Fibroblast of skin of right quadriceps (primary cell): Measurements from ENCODE around the gene GRWD1.

Experiments
- DNase-seq: peaks from one replicate; pipeline ENCODE4 v3.0.0-alpha.2; 2013

Gene GRWD1

DNA sequence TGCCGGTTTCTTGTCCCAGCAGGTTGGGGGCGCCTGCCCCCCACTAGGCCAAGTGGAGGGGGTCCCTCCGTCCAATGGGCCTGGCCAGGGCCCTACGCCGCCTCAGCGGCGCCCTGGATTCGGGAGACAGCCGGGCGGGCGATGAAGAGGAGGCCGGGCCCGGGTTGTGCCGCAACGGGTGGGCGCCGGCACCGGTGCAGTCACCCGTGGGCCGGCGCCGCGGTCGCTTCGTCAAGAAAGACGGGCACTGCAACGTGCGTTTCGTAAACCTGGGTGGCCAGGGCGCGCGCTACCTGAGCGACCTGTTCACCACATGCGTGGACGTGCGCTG, 15.8 kb downstream of the GRWD1 start:
- no peak for DNase-seq

DNA sequence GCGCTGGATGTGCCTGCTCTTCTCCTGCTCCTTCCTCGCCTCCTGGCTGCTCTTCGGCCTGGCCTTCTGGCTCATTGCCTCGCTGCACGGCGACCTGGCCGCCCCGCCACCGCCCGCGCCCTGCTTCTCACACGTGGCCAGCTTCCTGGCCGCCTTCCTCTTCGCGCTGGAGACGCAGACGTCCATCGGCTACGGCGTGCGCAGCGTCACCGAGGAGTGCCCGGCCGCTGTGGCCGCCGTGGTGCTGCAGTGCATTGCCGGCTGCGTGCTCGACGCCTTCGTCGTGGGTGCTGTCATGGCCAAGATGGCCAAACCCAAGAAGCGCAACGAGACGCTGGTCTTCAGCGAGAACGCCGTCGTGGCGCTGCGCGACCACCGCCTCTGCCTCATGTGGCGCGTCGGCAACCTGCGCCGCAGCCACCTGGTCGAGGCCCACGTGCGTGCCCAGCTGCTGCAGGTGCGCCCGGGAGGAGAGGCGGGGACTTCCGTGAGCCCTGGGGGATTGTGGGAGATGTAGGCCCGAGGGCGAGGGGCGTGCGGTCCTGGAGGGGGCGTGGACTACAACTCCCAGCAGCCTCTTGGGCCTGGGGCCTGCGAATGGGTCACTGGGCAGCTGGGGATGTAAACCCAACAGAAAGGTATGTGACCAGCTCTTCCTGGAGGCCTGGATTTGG, 16.3 kb downstream of the GRWD1 start:
- no peak for DNase-seq

DNA sequence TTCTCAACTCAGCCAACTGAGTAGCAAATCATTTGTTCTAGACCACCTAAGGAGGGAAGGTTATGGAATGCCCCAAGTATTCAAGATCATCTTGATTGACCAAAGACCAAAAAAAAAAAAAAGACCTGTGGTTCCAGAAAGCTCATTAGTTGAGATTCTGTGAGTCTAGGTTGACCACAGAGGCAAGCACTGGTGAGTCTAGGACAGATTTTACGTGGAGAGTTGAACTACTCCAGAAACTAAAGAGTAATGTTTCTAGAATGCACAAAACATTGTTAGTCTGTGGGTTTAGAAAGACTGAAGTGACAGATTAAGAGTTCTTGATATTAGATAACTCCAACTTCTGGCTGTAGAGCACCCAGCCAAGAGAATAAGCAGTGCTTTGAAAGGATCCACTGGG, 19.4 kb downstream of the GRWD1 start:
- DNase-seq = no peak

DNA sequence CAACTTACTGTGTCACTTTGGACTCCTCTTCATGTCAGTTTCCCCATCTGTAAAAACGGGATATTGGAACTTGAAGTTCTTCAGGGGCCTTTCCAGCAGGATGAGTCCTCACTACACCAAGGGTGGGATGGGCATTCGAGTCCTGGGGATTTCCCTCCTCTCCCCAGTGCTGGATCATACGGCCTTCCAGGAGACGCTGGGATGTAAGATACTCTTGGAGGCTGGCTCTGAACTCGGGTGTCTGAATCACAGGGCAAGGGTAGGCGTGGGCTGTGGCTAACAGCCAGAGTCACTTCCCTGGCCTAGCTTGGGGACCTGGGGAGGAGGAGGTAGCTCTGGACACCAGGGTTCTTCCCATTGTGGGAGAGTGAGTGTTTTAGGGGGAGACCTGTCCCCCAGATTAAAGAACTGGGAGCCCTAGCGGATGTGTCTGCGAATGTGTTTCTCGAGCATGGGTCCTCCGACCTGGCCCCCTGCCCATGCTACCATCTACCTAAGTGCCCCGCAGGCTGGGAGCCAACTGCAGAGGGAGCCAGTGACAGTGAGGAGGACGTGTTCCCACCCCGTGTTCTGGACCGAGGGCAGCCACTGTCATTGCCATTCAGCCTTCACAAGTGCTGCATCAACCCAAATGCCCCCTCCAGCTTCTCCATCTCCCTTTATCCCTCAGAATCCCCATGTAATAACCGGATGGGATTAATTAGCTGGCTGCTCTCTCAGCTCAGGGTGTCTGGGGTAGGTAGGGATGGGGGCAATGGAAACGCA, 21.0 kb downstream of the GRWD1 start:
- peak; percentile 30 for DNase-seq

DNA sequence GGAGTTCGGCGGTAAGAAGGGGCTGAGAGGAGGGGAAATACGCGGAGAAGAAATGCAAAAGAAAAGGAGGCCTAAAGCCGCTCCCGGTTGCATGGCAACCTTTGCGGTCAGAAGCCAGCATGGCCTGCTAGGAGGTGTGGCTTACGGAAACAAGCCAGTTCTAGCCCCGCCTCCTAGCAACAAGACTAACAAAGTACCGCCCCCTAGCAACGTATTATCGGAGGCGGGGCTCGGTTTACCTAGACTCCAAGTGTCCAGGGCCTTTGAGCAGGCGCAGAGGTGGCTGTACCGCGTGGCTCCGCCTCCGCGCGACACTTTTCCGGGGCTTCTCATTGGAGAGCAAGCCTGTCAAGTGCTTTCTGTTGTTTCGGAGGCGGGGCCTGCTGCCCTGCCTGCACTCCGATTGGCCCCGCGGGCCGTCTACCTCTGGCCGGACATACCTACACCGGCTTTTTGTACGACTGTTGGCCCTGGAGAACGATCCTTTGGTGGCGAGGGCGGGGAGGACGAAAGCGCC, 23.0 kb downstream of the GRWD1 start:
- DNase-seq = peak; percentile 100

DNA sequence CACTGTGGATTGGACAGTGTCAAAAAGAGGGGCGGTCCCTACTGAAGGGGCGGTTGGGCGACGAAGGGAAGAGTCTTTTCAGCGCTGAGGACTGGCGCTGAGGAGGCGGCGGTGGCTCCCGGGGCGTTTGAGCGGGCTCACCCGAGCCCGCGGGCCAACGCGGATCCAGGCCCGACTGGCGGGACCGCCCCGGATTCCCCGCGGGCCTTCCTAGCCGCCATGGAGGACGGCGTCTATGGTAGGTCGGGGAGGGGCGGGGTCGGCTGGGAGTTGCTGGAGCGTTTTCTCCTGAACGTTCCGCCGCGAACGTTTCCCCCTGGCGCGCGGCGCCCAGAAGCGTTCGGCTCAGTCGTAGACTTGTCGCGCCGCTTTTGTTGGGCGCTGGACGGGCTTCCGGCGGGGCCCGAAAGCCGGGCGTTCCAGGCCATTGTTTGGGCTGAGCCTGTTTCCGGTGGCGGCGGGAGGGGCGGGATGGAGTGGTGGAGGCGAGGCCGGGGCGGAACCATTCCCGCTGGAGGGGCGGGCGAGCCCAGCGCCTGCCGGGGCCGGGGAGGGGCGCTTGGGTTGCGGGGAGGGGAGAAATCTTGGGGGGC, 23.6 kb downstream of the GRWD1 start, which contains the start of gene CYTH2:
TSS of gene CYTH2 (plus strand) at position 81 of the 593 bp plus-strand sequence. CDS start at position 220, 139 bp downstream.
- peak; percentile 84 for DNase-seq

DNA sequence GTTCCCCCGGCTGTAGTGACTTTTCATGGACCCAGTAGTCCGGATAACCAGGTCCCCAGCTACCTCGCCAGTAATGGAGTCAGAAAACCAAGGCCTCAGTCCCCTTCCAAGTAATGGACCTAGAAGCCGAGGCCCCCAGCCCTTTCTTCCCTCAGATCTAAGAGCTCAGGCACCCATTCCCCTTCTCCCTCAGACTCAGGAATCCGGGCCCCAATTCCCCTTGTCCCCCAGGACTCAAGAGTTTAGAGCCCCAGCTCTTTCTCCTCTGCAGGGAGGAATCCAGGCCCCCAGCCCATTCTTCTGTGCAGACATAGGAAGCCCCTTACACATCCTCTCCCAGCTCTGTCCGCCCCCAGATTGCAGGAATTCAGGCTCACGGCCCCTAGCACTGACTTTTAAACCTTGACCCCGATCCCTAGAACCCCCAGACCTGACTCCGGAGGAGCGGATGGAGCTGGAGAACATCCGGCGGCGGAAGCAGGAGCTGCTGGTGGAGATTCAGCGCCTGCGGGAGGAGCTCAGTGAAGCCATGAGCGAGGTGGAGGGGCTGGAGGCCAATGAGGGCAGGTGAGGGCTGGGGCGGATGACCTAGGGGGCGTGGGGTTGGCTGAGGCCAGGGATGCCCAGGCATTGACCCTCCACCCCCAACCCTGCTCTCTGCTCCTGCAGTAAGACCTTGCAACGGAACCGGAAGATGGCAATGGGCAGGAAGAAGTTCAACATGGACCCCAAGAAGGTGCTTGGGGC, 24.3 kb downstream of the GRWD1 start:
- DNase-seq = no peak

DNA sequence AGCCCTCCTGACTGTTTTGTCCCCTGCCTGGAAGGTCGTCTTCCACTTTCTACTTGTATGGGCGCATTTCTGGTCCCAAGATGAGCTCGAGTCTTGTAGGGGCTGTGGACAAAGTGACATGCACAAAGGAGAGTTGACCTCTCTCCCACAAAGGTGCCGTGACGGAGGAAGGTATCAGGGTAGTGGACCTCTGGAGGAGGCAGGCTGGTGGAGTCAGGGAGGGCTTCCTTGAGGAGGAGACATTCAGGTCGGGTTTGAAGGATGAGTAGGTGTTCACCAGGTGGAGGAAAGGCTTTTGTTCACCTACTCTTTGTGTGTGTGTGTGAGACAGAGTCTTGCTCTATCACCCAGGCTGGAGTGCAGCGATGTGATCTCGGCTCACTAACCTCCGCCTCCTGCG, 25.1 kb downstream of the GRWD1 start:
- DNase-seq = no peak

DNA sequence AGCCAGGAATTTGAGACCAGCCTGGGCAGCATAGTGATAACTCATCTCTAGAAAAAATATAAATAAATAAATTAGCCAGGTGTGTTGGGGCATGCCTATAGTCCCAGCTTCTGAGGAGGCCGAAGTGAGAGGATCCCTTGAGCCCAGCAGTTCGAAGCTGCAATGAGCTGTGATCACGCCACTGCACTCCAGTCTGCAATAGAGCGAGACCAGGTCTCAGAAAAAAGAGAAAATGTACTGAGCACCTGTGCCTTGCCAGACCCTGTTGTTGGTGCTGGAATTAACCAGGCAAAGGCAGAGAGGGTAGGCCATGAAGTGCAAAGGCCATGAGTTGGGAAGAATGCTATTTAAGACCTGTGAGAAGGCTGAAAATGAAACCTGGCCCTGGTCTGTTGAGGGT, 26.1 kb downstream of the GRWD1 start:
- DNase-seq = no peak

DNA sequence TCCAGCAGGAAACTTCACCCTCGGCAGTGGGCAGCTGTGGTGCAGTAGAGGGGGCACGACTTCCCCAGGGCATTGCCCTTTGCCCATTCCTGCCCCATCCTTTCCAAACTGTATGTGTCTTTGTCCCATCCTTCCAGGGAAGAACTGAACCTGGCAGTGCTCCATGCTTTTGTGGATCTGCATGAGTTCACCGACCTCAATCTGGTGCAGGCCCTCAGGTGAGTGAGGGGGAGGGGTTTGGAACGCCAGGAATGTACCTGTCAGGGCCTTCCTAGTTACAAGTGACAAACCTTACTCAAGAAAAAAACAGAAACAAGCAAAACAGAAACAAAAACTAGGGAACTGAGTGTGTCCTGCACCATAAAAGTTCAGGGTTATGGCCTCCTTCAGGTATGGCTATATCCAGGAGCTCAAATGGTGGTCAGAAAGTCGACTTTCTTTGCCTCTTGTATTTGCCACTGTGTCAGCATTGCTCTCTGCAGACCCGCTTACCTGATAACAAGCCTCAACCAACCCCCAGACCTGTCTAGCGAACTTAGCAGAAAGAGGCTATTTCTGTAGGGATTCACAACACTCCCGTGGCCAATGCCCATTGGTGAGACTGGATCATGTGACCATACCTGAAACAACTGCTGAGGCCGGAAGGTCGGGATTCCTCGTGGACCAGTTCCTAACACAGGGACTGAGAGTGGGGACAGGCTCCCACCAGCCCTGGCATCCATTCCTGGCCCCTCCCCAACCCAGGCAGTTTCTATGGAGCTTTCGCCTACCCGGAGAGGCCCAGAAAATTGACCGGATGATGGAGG, 27.6 kb downstream of the GRWD1 start:
- no peak for DNase-seq

DNA sequence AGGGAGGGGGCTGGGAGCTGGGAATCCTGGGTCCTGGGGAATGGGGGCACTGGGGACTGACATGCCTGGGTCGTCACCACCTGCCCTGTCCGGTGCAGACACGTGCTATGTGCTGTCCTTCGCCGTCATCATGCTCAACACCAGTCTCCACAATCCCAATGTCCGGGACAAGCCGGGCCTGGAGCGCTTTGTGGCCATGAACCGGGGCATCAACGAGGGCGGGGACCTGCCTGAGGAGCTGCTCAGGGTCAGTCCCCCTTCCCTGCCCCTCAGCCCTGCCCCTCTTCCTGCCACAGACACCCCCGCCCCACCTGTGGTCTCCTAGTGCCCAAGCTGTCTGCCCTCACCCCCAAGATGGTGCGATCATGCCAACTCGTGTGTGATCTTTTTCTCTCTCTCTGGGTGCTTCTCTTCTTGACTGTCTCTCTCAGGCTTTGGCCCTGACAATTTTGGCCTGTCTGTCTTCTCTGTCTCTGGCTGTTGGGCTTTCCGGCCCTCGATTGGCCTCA, 28.4 kb downstream of the GRWD1 start:
- no peak for DNase-seq

DNA sequence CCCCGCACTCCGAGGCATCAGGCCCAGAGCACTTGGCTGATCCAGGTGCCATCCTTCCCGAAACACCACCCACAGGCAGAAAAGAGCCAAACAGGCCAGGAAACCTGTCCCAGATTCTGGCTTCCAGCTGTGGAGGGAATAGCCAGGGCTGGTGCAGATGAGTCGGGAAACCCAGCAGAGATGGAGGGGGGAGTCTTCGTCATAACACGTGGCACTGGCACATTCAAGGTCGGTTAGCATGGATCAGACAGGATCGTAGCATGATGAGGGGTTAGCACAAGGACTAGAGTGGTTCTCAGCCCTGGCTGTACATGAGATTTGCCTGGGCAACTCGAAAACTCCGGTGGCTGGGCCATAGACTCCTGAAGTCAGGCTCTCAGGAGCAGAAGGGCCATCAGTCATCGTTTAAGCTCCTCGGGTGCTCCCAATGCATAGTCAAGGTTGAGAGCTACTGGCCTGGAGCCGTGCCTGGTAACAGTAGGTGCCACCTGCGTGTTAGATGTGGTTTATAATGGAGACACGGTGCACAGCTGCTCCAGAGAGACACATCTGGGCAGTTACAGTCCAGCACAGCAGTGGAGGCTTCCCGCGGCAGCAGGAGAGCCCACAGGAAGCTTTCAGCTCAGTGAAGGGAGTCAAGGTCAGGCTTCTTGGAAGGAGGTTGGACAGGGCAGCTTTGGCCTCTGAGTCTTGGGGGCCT, 29.7 kb downstream of the GRWD1 start:
- no peak for DNase-seq

DNA sequence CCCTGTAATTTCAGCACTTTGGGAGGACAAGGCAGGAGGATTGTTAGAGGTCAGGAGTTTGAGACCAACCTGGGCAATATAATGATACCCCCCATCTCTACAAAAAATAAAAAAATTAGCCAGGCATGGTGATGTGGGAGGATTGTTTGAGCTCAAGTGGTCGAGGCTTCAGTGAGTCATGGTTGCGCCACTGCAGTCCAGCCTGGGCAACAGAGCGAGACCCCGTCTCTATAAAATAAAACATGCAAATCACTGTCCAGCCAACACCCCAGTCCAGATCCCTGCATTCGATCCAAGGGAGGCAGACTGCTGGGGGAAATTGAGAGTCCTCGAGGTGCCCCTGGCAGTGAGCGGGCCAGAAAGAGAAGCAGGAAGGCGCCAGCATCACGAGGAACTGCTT, 30.4 kb downstream of the GRWD1 start:
- DNase-seq = no peak

DNA sequence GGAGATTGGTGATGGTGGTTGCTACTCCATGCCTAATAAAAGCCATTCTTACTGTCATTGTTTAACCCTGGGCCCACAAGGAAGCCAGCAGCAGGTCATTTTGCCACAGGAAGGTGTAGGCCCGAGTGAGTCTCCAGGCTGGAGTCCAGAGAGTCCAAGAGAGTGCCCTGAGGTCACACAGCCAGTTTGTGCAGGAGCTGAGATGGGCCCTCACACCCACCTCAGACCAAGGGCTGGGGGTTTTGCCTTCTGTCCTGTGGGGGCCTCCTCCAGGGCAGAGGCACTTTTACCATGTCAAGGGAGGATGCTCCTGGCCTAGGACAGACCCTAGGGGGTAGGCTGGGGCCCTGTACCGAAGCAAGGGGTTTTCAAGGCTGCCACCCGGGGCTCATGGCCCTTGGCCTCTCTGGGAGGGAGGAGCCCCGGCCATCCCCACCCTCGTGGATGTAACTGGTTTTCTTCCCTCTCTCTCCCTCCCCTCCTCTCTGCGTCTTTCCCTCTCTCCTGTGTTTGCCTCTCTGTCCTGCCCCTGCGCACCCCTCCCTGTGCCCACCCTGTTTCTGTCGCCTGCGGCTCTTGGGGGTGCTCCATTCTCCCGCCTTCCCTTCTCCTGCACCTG, 31.4 kb downstream of the GRWD1 start:
- no peak for DNase-seq

DNA sequence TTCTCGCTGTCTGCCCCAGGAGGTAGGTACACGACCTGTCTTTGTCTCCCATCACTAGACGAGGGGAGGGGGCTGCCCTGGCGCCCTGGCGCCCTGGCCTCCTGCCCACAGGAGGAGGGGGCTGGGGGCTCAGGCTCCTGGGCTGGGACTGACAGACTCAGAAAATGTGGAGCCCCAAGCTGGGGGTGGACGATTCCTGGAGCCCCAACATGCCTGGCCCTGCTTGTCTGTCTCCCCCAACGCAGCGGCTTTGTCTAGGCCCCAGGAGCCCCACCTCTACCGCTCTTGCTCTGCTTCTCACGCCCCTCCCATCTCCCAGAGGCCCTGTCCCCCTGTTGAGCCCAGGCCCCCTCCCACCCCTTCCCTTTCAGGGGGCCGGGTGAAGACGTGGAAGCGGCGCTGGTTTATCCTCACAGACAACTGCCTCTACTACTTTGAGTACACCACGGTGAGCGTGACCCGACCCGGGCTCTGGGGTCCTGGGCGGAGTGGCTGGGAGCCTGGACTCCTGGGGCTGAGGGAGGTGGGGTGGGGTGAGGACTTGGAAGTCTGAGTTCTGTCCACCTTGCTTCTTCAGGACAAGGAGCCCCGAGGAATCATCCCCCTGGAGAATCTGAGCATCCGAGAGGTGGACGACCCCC, 32.0 kb downstream of the GRWD1 start:
- no peak for DNase-seq

DNA sequence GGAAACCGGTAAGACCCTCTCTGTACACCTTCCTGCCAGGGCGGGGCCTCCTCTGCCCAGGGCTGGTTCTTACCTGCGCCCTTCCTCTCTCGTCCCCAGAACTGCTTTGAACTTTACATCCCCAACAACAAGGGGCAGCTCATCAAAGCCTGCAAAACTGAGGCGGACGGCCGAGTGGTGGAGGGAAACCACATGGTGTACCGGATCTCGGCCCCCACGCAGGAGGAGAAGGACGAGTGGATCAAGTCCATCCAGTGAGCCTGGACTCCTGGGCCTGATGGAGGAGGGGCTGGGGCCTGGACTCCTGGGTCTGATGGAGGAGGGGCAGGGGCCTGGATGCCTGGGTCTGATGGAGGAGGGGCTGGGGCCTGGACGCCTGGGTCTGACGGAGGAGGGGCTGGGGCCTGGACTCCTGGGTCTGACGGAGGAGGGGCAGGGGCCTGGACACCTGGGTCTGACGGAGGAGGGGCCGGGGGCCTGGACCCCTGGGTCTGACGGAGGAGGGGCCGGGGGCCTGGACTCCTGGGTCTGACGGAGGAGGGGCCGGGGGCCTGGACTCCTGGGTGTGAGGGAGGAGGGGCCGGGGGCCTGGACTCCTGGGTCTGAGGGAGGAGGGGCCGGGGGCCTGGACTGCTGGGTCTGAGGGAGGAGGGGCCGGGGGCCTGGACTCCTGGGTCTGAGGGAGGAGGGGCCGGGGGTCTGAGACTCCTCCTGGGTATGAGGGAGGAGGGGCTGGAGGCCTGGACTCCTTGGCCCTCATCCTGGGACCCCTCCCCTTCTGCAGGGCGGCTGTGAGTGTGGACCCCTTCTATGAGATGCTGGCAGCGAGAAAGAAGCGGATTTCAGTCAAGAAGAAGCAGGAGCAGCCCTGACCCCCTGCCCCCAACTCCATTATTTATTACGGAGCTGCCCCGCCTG, 32.8 kb downstream of the GRWD1 start:
- no peak for DNase-seq

DNA sequence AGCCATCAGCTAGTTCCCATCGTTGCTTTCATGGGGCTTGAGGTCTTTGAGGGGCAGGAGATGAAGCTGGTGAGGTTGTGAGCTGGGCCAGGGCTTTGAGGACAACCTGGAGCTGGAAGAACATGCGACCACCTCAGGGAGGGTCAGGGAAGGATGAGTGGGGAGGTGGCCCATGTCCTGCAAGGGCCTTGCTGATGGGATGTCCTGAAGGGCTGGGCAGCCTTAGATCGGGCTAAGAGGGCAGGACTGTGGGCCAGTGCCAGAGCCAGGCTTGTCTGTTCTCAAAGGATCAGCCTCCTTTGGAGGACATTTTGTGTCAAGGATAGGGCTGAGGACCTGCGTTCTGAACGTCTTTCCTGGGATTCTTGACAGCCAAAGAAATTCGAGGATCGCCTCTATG, 33.9 kb downstream of the GRWD1 start:
- DNase-seq = no peak

DNA sequence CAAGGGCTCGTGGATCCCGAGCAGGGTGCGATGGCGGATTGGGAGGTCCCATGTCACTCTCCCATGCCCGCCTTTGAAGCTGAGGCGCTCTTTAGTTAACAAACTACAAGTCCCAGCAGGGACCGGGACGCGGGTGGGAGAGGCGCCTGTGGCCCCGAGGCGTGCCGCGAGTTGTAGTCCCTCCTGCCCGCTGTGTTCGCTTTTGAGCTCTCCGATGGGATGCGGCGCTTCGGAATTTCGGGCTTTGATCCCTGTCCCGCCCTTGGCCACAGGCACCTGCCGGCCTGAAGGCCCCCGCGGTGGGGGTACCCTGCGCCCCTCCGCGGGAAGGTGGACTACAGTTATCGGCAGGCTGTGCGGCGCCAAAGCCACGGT, 34.4 kb downstream of the GRWD1 start:
- peak; percentile 23 for DNase-seq
